HCT116 (cell line): ENCODE results near the gene TRAPPC1. TPM values are rescaled to one million over a fixed set of nuclear protein-coding genes. Genes with fewer than 3 reads are reported as not detected.

Experiments
- total RNA-seq: library from RNA; stranded (reverse); gene quantifications from one replicate; pipeline ENCODE4 v1.2.1, GENCODE V29; 2021; ENCODE audit not compliant: unreplicated experiment

TRAPPC1 gene
- total RNA-seq, 1 experiment from 2014 or later = 123 TPM

Other genes starting within 250 kb of the TRAPPC1 start
- gene TP53, start 244.5 kb downstream of the TRAPPC1 start, total RNA-seq = 110 TPM
- gene WRAP53, start 243.5 kb downstream of the TRAPPC1 start, total RNA-seq = 28.8 TPM
- 0.07 TPM for gene EFNB3, start 226.7 kb downstream of the TRAPPC1 start, total RNA-seq
- gene DNAH2, start 214.2 kb downstream of the TRAPPC1 start, total RNA-seq = 2.0 TPM
- gene KDM6B, start 97.7 kb downstream of the TRAPPC1 start, total RNA-seq = 42.1 TPM
- gene TMEM88, start 76.9 kb downstream of the TRAPPC1 start, total RNA-seq = 2.8 TPM
- gene NAA38, start 74.4 kb downstream of the TRAPPC1 start, total RNA-seq = 103 TPM
- 21.5 TPM for gene CYB5D1, start 73.9 kb downstream of the TRAPPC1 start, total RNA-seq
- gene CHD3, start 43.2 kb downstream of the TRAPPC1 start, total RNA-seq = 54.8 TPM
- 0.74 TPM for gene RNF227, start 15.7 kb downstream of the TRAPPC1 start, total RNA-seq
- gene KCNAB3, start 2.1 kb downstream of the TRAPPC1 start, total RNA-seq = 7.1 TPM
- gene CNTROB, start 260 bp upstream of the TRAPPC1 start, total RNA-seq = 54.6 TPM
- 1.4 TPM for gene GUCY2D, start 70.7 kb upstream of the TRAPPC1 start, total RNA-seq
- 0.30 TPM for gene ALOX15B, start 107.1 kb upstream of the TRAPPC1 start, total RNA-seq
- 3.8 TPM for gene ALOX12B, start 155.8 kb upstream of the TRAPPC1 start, total RNA-seq
- gene ALOXE3, start 186.6 kb upstream of the TRAPPC1 start, total RNA-seq = 3.5 TPM
- 0.61 TPM for gene HES7, start 192.2 kb upstream of the TRAPPC1 start, total RNA-seq
- 87.6 TPM for gene PER1, start 220.5 kb upstream of the TRAPPC1 start, total RNA-seq
- 35.9 TPM for gene VAMP2, start 231.0 kb upstream of the TRAPPC1 start, total RNA-seq
- 30.1 TPM for gene TMEM107, start 244.4 kb upstream of the TRAPPC1 start, total RNA-seq